HG02610 (cell line): Measurements from ENCODE around the gene RINL.

Experiments used
- ATAC-seq: cut with Tn5 transposase; IDR thresholded peaks from one replicate; pipeline ENCODE4 v1.9.1; 2021; ENCODE audit warnings: mild to moderate bottlenecking, moderate library complexity; ENCODE audit not compliant: unreplicated experiment

Gene RINL

GRCh38 chr19:38877781-38878574, at the start of gene RINL:
RINL (minus strand) TSS chr19:38878275; CDS start chr19:38876742, 1,533 bp downstream.
- ATAC-seq = peak; percentile 58

GRCh38 chr19:38924388-38924787, 46.3 kb upstream of the RINL start:
- ATAC-seq = no peak

- no peak for ATAC-seq
These were observed 44.4 kb upstream of the RINL start for GRCh38 chr19:38922482-38922881.

GRCh38 chr19:38921420-38922274, 43.6 kb upstream of the RINL start:
- no peak for ATAC-seq

GRCh38 chr19:38920602-38921419, 42.7 kb upstream of the RINL start:
- no peak for ATAC-seq

- ATAC-seq = no peak
These were observed 41.9 kb upstream of the RINL start for GRCh38 chr19:38919837-38920601.

- ATAC-seq = no peak
These were observed 40.5 kb upstream of the RINL start for GRCh38 chr19:38918526-38918925.

GRCh38 chr19:38917921-38918491, 39.9 kb upstream of the RINL start:
- no peak for ATAC-seq

- no peak for ATAC-seq
These were observed 39.4 kb upstream of the RINL start for GRCh38 chr19:38917516-38917915.

GRCh38 chr19:38915329-38916321, 37.5 kb upstream of the RINL start:
- no peak for ATAC-seq

- ATAC-seq = no peak
These were observed 35.9 kb upstream of the RINL start for GRCh38 chr19:38913958-38914357.

GRCh38 chr19:38912600-38913514, 34.8 kb upstream of the RINL start:
- ATAC-seq = no peak

GRCh38 chr19:38911388-38912001, 33.4 kb upstream of the RINL start:
- no peak for ATAC-seq

GRCh38 chr19:38910488-38910887, 32.4 kb upstream of the RINL start:
- ATAC-seq = no peak

- no peak for ATAC-seq
These were observed 30.8 kb upstream of the RINL start for GRCh38 chr19:38908911-38909310.

GRCh38 chr19:38907670-38908069, 29.6 kb upstream of the RINL start:
- ATAC-seq = no peak

- no peak for ATAC-seq
These were observed 29.2 kb upstream of the RINL start for GRCh38 chr19:38907227-38907626.
